Activated T-helper 1 cell treated with anti-CD3 and anti-CD28 coated beads, Interleukin-2, amount 50 U/mL, for 16 hours (primary cell): ENCODE results near the gene MAPRE3.

Experiments used
- DNase-seq, 2 donors: peaks; one replicate each; pipeline ENCODE4 v3.0.0-alpha.2; 2020; ENCODE audit warnings: low read depth in 1 of 2, low spot score in 1 of 2

The MAPRE3 gene

GRCh38 chr2:27010139-27010538, 39.7 kb downstream of the MAPRE3 start:
- no peak for DNase-seq

- no peak for DNase-seq
Observed at GRCh38 chr2:27013738-27014137, 43.3 kb downstream of the MAPRE3 start.

- DNase-seq: no peak
Observed at GRCh38 chr2:27014771-27015433, 44.5 kb downstream of the MAPRE3 start.

GRCh38 chr2:27016801-27017325, 46.4 kb downstream of the MAPRE3 start:
- DNase-seq: no peak

- DNase-seq: no peak
Observed at GRCh38 chr2:27018142-27018541, 47.7 kb downstream of the MAPRE3 start.

GRCh38 chr2:27019459-27019858, 49.0 kb downstream of the MAPRE3 start:
- DNase-seq: no peak

GRCh38 chr2:27019931-27020855, 49.8 kb downstream of the MAPRE3 start:
- no peak for DNase-seq

GRCh38 chr2:27021253-27022049, 51.0 kb downstream of the MAPRE3 start:
- DNase-seq: no peak

GRCh38 chr2:27023740-27024139, 53.3 kb downstream of the MAPRE3 start:
- no peak for DNase-seq

- DNase-seq: no peak
Observed at GRCh38 chr2:27024188-27024587, 53.8 kb downstream of the MAPRE3 start.

GRCh38 chr2:27024812-27025211, 54.4 kb downstream of the MAPRE3 start:
- no peak for DNase-seq

GRCh38 chr2:27025281-27025800, 54.9 kb downstream of the MAPRE3 start:
- DNase-seq: no peak

GRCh38 chr2:27025861-27026851, 55.7 kb downstream of the MAPRE3 start:
- no peak for DNase-seq

- no peak for DNase-seq
Observed at GRCh38 chr2:27027211-27027651, 56.8 kb downstream of the MAPRE3 start.

GRCh38 chr2:27029051-27029450, 58.6 kb downstream of the MAPRE3 start:
- no peak for DNase-seq

GRCh38 chr2:27032495-27033252, 62.2 kb downstream of the MAPRE3 start, which contains the start of gene TMEM214:
Gene TMEM214, plus strand, starts transcription at chr2:27032965. Its CDS starts 51 bp downstream, at chr2:27033016.
- peak; percentile 50 to 71 for DNase-seq

GRCh38 chr2:27033253-27033852, 62.9 kb downstream of the MAPRE3 start:
- no peak for DNase-seq

- no peak for DNase-seq
Observed at GRCh38 chr2:27038012-27038411, 67.6 kb downstream of the MAPRE3 start.
